SW 1271 (cell line): ENCODE data around the gene TRAF3IP3.
"Not testable (repeated sequence)": the region's sequence is repeated elsewhere in the genome, so short reads cannot be mapped to it uniquely, and the experiment has no call there.

Experiments used
- DNase-seq, 2 experiments: peaks; one replicate each; lab custom pipeline; 2025; lab: John Stamatoyannopoulos, UW

The TRAF3IP3 gene

DNA sequence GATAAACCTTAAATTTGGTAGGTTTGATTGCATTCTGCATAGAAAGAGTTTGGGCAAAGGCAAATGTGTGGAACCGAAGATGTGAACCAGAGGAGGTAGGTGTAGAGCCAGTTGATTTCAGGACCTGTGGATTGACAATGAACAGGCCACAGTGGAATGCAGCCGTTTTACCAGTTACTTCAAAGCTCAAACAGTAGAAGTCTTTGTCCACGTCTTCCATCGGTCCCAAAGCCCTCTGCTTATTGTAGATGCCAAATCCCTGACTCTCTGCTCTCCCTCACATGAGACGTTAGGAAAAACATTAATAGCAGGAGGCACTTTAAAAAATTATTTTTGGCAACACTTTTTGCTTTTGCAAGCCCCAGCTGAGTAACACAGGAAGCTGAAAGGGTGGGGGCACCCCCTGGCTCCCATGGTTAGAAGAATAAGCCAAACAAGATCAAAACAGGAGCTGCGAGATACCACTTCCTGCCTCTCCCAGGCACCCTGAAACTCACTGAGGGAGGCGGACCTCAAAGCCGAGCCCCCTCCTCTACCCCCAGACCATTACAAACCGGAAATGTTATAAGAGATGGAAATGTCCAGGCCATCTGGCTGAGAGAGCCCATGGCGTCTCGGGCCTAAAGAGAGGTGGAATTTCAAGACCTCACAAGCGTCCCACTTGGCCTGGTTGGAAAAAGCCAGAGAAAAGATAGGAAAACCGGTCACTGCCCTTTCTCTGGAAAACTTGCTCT, 13.5 kb downstream of the TRAF3IP3 start:
- peak in 1 of 2 experiments; percentile 2 for DNase-seq

DNA sequence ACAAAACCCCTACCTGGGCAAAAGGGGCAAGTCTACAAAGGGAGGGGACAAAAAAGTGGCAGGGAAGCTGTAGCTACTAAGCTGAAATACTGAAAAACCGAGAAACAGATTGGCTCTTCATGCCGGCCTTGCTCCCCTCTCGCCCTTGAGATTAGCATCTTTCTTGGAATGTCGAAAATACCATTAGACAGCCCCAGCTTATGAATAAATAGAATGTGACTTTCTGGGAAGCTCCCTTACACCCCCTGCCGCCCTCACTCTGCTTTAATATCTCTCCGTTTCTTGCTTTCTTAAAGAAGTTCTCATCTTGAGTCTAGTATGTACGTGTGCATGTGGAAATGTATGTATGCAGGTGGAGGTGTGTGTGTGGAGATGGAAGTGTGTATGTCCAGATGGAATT, 14.1 kb downstream of the TRAF3IP3 start:
- no peak for DNase-seq

DNA sequence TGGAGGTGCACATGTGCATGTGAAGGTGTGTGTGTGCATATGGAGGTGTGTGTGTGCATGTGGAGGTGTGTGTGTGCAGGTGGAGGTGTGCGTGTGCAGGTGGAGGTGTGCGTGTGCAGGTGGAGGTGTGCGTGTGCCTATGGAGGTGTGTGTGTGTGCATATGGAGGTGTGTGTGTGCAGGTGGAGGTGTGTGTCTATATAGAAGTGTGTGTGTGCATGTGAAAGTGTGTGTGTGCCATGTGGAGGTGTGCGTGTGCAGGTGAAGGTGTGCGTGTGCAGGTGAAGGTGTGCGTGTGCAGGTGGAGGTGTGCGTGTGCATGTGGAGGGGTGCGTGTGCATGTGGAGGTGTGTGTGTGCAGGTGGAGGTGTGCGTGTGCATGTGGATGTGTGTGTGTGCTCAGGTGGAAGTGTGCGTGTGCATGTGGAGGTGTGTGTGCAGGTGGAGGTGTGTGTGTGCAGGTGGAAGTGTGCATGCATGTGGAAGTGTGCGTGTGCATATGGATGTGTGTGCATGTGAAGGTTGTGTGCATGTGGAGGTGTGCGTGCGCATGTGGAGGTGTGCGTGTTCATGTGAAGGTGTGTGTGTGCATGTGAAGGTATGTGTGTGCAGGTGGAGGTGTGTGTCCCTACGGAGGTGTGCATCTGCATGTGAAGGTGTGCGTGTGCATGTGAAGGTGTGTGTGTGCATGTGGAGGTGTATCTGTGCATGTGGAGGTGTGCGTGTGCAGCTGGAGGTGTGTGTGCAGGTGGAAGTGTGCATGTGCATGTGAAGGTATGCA, 15.0 kb downstream of the TRAF3IP3 start:
- no peak for DNase-seq

DNA sequence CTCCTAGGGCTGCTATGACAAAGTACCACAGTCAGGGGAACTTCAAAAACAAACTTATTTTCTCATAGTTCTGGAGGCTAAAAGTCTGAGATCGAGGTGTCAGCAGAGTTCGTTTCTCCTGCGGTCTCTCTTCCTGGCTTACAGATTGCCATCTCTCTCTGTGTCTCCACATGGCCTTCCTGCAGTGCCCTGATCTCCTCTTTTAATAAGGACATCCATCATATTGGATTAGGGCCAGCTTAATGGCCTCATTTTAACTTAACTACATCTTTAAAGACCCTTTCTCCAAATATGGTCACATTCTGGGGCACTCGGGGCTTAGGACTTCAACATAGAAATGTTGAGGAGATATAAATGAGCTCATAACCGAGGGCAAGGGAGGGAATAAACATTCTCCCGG, 16.3 kb downstream of the TRAF3IP3 start:
- DNase-seq, result no peak

DNA sequence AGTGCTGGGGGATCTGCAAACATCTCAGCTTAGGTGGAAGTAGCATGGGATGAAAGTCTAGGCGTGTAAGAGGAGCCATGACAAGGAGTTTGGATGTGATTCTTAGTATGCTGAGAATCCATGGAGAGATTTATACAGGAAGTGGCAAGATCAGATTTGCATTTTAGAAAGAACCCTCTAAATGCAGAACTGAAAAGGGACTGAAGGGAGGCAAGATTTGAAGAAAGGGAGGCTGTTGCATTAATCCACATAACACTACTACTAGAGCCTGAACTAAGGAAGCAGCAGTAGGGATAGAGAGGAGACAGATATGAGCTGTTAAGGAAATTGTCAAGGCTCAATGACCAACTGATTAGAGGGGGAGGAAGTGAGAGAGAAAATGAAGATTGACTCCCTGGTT, 18.7 kb downstream of the TRAF3IP3 start:
- no peak for DNase-seq

DNA sequence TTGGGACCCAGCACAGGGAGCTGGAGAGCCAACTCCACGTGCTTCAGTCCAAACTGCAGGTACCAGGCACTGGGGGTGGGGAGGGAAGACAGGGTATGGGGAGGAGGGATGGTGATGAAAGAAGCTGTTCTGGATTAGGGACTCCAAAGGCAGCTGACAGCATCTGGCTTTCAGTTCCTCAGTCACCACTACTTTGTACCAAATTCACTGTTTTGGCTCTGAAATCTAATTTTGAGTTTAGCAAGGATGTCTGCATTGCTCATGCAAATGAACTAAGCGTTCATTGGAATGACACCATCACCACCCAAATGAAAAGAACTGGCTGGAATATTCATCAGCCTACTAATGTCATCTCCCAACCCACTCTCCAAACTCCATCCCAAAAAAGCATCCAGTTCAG, 19.8 kb downstream of the TRAF3IP3 start:
- DNase-seq, result no peak

DNA sequence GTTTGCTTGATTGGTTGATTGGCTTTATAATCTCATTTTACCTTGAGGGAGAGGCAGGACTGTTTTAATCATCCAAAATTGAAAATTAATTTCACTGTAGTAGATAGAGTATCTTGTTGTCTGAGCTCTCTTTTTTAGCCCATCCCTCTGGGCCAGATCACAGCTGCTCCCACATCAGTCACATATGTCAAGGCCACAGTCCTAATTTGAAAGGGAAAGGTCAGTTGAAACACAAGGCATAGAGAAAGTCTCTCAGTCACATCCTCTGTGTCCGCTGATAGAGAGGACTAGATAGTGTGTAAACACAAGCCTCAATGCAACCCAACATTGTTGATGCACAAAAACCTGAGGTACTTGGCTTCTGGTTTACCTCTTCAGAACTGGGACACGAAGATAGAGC, 21.7 kb downstream of the TRAF3IP3 start:
- no peak for DNase-seq

DNA sequence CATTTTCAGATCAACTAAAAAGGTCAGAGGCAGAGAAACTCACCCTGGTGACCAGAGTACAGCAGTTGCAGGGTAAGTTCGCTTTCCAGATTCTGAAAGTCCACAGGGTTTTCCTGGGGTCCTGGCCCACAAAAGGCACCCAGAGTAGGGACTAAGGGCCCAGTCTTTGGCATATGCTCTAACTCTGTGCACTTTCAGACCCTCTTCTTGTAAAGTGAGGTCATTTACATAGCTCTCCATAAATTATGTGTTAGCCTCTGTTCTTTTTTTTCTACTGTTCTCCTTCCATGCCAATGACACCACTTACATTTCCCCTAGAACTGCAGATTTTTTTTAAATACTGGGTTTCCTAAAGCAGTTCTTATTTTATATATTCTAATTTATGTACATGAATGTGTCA, 22.2 kb downstream of the TRAF3IP3 start:
- DNase-seq, result no peak

DNA sequence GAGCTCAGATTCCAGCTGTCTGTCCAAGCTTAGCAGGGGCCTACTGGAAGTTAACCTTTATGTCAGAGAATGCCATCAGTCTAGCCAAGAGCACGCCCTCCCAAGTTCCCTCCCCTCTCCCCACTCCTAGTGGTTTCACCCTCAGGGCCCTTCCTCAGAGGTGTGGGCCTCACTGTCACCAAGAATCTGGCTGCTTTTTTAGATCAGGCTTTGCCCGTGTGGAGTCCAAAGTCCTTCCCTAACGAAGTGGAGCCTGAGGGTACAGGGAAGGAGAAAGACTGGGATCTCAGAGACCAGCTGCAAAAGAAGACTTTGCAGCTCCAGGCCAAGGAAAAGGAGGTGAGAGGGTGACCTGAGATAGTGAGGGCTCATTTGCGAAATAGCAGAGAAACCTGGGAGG, 24.4 kb downstream of the TRAF3IP3 start:
- DNase-seq, result no peak

DNA sequence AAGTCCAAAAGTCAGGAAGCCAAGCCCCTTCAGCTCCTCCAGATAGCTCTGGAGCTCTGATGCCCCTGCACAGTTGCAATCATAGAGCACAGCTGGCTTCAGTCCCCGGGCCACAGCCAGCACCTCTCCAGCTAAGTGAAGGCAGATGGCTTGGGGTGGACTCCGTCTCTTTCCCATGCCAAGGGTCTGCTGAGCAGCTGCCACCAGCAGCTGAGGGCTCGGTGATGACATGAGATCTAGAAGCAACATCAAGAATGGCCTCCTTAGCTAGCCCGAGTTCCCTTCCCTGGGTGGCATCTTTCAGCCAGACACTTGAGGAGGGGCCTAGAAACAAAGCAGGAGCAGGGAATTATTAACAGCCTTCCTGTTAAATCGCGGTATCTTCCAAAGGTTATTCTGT, 27.5 kb downstream of the TRAF3IP3 start:
- no peak for DNase-seq

DNA sequence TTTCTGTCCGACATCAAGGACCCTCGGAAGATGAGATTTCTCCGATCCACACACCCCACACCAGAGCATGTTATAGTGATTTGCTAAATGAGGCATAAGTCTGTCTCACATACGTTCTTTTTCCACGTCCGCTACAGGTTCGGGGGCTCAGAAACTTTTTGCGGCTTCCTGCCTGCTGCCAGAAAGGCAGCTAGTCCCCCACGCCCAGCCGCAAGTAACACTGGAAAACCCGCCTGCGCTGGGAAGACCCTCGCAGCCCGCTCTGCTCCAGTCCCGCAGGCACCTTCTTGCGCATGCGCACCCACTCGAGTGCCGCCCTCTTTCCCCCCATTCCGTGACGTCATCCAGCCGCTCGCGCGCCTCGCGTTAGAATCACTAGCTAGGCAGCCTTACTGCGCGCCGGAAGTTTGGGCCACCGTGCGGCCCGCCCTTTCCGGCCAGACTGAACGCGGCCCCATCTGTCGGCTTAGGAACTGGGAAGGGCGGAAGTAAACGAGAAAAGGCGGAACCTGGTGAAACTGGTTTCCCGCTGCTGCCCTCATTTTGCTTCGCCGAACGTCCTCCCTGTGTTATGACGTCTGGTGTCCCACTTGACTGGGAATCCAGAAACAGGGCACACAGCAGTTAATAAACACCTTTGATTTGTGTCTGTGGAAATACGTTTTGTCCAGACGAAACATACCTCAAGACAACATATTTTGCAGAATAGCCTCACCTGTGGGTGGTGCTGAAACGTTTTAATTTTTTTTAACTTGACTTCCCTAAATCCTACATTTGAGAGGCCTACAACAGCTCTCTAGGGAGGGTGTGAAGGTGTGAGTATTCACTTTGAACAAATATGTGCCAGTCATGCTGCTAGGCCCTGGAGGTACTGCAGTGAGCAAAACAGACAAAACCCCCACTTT, 28.7 kb downstream of the TRAF3IP3 start, which contains the start of gene C1orf74:
Gene C1orf74, minus strand, starts transcription at position 295 of the 905 bp plus-strand sequence. CDS start 925 bp downstream, outside the sequence.
- DNase-seq, result peak; percentile 64 to 93

DNA sequence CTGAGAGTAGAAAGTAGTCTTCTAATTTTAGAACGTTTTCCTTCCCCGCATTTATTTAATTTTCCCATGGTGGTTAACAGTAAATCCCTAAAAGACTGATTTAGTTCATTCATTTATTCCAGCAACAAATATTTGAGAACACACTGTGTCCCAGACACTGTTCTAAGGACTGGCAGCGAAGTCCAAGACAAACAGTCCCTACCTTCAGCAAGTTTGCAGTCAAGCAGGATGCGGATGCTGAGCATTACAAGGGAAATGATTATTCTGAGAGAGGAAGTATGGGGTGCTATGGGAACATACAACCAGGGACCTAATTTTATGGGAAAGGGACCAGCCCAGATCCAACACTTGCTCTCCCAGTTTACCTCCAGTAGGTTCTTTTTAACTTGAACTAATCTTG, 29.7 kb downstream of the TRAF3IP3 start:
- DNase-seq, result no peak

DNA sequence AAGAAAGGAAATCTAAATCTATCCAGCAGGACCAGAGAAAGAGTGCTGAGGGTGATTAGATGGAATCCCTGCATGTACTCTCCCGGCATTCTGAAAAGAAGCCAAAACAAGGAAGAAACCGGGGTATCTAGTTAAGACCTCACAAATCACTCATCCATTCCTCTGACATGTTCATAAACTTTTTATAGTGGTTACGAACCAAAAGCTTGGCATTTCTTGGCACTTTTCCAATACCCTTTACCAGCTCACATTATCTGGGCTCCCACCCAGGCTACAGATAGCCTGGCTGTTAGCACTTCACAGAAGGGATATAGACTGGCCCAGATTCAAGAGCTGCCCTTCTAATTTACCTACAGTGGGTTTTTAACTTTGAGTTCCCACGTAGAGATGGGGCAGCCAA, 30.3 kb downstream of the TRAF3IP3 start:
- no peak for DNase-seq

DNA sequence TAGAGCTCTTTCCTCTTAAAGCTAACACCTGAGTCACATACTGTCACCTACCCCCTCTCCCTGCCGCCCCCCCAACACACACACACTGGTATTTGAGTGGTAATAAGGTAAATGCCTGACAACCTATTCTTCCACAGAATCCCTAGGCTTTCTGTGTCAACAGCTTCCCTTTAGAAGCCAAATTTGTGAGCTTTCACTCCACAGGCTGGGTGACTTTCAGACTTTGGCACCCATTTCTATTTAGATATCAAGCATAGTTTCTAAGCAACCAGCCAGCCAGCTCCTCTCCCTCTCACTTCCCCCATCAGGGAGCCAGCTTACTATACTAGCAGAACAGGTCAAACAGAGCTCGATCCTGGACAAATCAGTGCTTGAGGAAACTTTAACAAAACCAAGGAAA, 31.7 kb downstream of the TRAF3IP3 start:
- no peak for DNase-seq

DNA sequence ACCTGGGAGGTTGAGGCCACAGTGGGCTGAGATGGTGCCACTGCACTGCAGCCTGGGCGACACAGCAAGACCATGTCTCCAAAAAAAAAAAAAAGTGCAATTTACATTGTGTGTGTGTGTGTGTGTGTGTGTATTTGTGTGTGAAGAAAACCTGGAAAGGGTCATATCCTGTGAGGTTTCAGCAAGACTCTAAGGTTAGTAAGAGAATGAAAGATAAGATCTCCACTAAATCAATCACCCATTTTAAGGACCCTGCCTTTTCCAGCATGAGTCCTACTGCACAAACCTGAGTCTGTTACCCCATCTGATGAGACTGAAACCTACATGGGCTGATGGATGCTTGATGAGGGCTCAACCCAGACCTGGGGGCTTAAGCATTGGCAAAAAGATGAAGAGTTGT, 33.4 kb downstream of the TRAF3IP3 start:
- no peak for DNase-seq

DNA sequence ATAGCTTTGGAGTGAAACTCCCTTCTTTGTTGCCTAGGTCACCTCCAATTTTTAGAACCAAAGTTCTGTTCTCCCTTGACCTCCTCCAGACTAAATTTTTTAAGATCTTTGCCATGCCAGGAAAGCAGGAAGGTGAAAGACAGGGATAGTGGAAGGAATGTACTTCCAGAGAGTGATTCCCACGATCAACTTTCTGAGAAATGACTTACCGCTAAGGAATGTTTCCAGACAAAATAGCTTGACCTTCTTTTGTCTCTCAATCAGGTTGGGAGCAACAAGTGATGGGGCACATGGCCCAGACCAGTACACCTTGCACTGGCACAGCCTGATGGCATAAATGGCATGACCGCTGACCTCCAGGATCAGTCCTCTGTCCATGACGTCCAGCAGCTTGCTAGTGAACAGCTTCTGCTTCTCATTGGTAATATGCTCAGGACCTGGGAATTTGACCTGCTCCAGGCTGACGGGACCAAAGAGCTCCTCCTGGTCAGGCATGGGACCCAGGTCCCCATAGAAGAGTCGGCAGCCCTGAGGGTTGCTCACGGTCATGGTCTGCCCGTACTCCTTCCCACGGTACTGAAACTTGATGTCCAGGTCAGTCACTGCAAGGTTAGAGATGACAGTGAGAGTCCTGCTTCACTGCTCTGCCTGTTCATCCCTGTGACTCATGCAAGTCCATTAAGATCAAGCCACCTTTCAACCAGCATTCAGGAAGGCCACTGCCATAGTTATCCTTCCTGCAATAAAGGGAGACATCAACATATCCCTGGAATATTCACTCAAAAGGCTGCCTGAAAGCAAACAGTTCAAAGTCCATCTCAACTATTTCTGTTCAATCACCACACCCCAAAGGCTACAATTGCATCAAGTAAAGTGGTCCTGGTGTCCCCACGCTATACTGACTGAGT, 34.7 kb downstream of the TRAF3IP3 start:
- no peak for DNase-seq

DNA sequence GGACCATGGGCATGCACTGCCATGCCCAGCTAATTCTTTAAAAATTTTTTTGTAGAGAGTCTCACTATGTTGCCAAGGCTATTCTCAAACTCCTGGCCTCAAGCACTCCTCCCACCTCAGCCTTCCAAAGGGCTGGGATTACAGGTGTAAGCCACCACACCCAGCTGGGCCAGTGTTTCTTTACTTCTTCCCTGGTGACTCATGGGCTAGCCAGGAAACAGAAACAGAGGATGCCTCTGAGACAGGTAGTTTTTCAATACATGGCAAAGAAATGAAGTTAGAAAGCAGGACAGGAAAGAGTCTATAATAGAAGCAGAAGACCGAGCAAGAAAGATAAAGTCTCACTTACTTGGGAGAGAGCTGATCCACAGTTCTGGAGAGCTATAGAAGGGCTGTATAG, 36.1 kb downstream of the TRAF3IP3 start:
- DNase-seq, result no peak

DNA sequence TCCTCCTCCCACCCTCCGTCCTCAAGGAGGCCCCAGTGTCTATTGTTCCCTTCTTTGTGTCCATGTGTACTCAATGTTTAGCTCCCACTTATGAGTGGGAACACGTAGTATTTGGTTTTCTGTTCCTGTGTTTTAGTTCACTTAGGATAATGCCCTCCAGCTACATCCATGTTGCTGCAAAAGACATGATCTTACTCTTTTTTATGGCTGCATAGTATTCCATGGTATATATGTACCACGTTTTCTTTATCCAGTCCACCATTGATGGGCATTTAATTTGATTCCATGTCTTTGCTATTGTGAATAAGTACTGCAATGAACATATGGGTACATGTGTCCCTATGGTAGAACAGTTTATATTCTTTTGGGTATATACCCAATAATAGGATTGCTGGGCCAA, 37.9 kb downstream of the TRAF3IP3 start:
- not testable (repeated sequence) for DNase-seq

DNA sequence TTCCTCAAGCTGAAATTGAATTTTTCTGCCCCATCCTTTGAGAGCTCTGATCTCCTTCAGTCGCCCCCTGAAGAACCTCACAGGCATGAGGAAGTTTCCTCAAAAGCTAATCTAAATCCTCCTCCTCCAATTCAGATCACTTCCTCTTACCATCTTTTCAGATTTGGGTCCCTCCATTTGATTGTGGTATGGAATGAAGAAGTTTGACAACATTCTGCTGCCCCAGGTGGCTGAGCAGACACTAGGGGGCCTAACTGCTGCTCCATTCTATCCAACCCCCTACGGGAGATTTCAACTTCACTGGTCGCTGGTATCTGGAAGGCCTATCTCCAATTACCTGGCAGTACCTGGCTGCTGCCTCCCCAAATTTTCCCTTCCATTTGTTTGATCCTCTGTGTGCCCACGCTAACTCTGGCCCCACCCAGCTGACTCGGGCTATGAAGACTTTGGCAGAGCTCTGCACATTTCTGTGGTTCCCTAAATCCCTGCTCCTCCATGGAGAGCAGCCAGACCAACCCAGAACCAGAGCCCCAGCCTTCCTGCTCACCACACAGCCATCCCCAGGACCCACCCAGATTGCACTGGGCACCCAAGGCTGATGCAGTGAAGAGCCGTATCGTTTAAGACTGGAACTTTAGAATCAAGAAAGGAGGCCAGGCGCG, 42.3 kb downstream of the TRAF3IP3 start:
- no peak for DNase-seq

DNA sequence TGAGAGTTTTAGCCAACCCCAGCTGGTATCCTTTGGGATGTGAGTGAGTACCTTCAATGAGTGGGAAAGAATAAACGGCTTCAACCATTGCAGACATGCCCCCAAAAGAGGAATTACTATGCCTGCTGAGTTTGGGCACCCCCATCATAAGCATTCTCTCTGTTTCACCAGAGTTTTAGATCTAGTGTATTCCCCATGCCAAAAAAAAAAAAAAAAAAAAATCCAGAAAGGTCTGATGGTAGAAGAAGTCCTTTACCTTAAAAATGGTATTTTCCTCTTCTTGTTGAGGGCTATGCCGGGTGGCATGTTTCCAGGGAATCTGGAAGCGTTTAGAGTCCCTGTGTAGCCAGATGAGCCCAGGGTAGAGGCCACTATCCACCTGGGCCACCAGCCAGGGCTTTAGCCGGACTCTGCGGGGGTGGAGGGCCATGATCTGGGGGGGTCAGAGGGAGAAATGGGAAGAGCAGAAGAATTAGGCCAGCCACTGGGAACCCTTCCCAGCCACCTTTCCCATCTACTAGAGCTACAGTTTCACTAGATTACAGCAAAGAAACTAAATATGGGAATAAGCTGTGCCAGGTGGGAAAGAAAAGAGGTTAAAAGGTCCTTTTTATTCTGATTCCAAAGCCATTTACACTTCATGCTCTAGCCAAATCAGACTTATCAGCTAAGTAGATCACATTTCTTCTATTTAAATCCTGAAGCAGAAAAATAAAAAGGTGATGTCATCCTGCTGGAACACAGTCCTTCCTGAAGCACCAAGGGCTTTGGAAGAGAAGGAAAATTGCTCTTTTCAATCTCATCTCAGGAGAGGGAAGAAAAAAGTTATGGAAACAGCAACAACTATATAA, 45.4 kb downstream of the TRAF3IP3 start:
- DNase-seq, result no peak
